Measurements from ENCODE around the gene THNSL1. TPM values are rescaled to one million over a fixed set of nuclear protein-coding genes. Genes with fewer than 3 reads are reported as not detected.

THNSL1 gene
- total and polyA plus RNA-seq, 2 of the 13 experiments (the other 11 are each of a cell fraction or from before 2014, with no cell fraction given), result 1.3 to 3.8 TPM

- TF ChIP-seq ZNF879 (CRISPR knock-in tag; IDR thresholded peaks at IDR 0.05) (no peak; the same call in 1 of the 2 replicates), ATF2 (CRISPR knock-in tag; IDR thresholded peaks at IDR 0.05) (peak; percentile 64), SIX4 (CRISPR knock-in tag; IDR thresholded peaks at IDR 0.05) (no peak), TARDBP (CRISPR knock-in tag; IDR thresholded peaks at IDR 0.05) (peak; percentile 80), ZNF367 (CRISPR knock-in tag; IDR thresholded peaks at IDR 0.05; ENCODE audit: borderline replicate concordance) (peak; percentile 75; the same call in 1 of the 2 replicates), ZNF333 (CRISPR knock-in tag; IDR thresholded peaks at IDR 0.05; ENCODE audit: borderline replicate concordance) (no peak), CREM (IDR thresholded peaks at IDR 0.05) (peak; percentile 25; the same call in 1 of the 2 replicates), CREM (CRISPR knock-in tag; IDR thresholded peaks at IDR 0.05) (no peak), SKIL (CRISPR knock-in tag; IDR thresholded peaks at IDR 0.05; ENCODE audit: borderline replicate concordance) (peak; percentile 9; the same call in 1 of the 2 replicates), NBN (conservative IDR thresholded peaks at IDR 0.05) (no peak), MYC (CRISPR knock-in tag; IDR thresholded peaks at IDR 0.05; ENCODE audit: borderline replicate concordance) (peak; percentile 98), NFATC3 (CRISPR knock-in tag; IDR thresholded peaks at IDR 0.05) (peak; percentile 83), ZZZ3 (CRISPR knock-in tag; IDR thresholded peaks at IDR 0.05; ENCODE audit: borderline replicate concordance) (0 out of 2 replicates have a peak, but pooled peaks have one; percentile 38), FUBP1 (CRISPR knock-in tag; IDR thresholded peaks at IDR 0.05; ENCODE audit: borderline replicate concordance) (peak; percentile 88; the same call in 1 of the 2 replicates), ZNF883 (CRISPR knock-in tag; IDR thresholded peaks at IDR 0.05; ENCODE audit: not compliant biosample characterization) (peak; percentile 98), NFE2 (CRISPR knock-in tag; IDR thresholded peaks at IDR 0.05) (no peak), DMTF1 (CRISPR knock-in tag; IDR thresholded peaks at IDR 0.05) (no peak), TBP (CRISPR knock-in tag; IDR thresholded peaks at IDR 0.05) (peak; percentile 73; the same call in 1 of the 2 replicates), NFRKB (IDR thresholded peaks at IDR 0.05) (no peak), ZBTB46 (CRISPR knock-in tag; IDR thresholded peaks at IDR 0.05; ENCODE audit: borderline replicate concordance) (no peak)
These were observed at the start of gene THNSL1 (continued) for GRCh38 chr10:25016376-25017153.
